Stomach (tissue), 9 donors: Measurements from ENCODE around the gene MPZL2. TPM values are rescaled to one million over a fixed set of nuclear protein-coding genes. Genes with fewer than 3 reads are reported as not detected.
A peak's percentile ranks its signal among the peaks of the same experiment; 100 is the strongest.

Experiments
- DNase-seq, 2 donors: peaks; one replicate each; pipeline versions ENCODE4 v3.0.0 to v3.0.0-alpha.2; 2013 to 2019
- H3K27ac ChIP-seq, 5 donors: fragments of 200-600 bp in 4 of 5; sonication (generic) in 4 of 5; one replicate each; pipeline ENCODE4 v1.5.1; 2013 to 2019; ENCODE audit warnings: mild to moderate bottlenecking in 1 of 5, moderate library complexity in 1 of 5
- H3K27me3 ChIP-seq, 3 donors: fragments of 200-600 bp; sonication (generic); one replicate each; pipeline ENCODE4 v1.5.1; 2017 to 2019; ENCODE audit warnings: mixed run types in 1 of 3
- H3K36me3 ChIP-seq, 4 donors: fragments of 200-600 bp; sonication (generic); 1 replicate in 3 of 4; 2 replicates in 1 of 4; pipeline ENCODE4 v1.5.1; 2016 to 2019
- H3K4me1 ChIP-seq, 4 donors: fragments of 200-600 bp; sonication (generic); one replicate each; pipeline ENCODE4 v1.5.1; 2016 to 2019
- H3K4me3 ChIP-seq, 4 donors: fragments of 200-600 bp; sonication (generic) in 3 of 4; one replicate each; pipeline ENCODE4 v1.5.1; 2016 to 2019; ENCODE audit warnings: mild to moderate bottlenecking in 1 of 4
- H3K9me3 ChIP-seq, 4 donors: fragments of 200-600 bp; sonication (generic); one replicate each; pipeline ENCODE4 v1.5.1; 2016 to 2019
- CTCF ChIP-seq, 7 experiments: fragments of 450-650 bp in 4 of 7; fragments of 200-600 bp in 3 of 7; sonication (generic) in 3 of 7; IDR thresholded peaks; one replicate each; pipeline ENCODE4 v1.5.1; 2016 to 2019; ENCODE audit warnings: antibody characterized with exemption in 7 of 7, control low read depth in 2 of 7, mild to moderate bottlenecking in 1 of 7
- EP300 ChIP-seq: sonication (generic); formaldehyde crosslinking; IDR thresholded peaks from one replicate; pipeline ENCODE4 v1.6.1; 2017; ENCODE audit warnings: antibody characterized with exemption
- POLR2A ChIP-seq, 4 donors: fragments of 450-650 bp; IDR thresholded peaks; one replicate each; pipeline ENCODE4 v1.6.1; 2016; ENCODE audit warnings: antibody characterized with exemption in 4 of 4, control low read depth in 2 of 4, mild to moderate bottlenecking in 1 of 4, moderate library complexity in 1 of 4
- POLR2AphosphoS5 ChIP-seq, 3 donors: sonication (generic); formaldehyde crosslinking; IDR thresholded peaks; one replicate each; pipeline ENCODE4 v1.6.1; 2016; ENCODE audit warnings: antibody characterized with exemption in 3 of 3
- WGBS, 5 donors: extraction: QIAGEN DNeasy Blood & Tissue Kit in 3 of 5; methylation state at CpG; one replicate each; pipeline versions ENCODE4 v1.1.5 to v1.1.7; 2013 to 2018; 5-methylcytosine and 5-hydroxymethylcytosine counted together
- intact Hi-C: fragments of 100-400 bp; cut with DNase I; formaldehyde crosslinking; loops from one replicate; pipeline ENCODE4 v1.15.1; 2023; ENCODE audit warnings: low total_unique reads
- polyA plus RNA-seq, 3 donors: library from polyadenylated mRNA; stranded (reverse); fragments of 200-250 nt; gene quantifications; one replicate each; pipeline ENCODE4 v1.2.3, GENCODE V29; 2013
- total RNA-seq, 5 donors: library from RNA; depleted of rRNA; stranded (reverse); fragments of >200 nt; gene quantifications; one replicate each; pipeline versions ENCODE4 v1.1.0 to v1.2.3, GENCODE V29; 2014 to 2016
- donor health status: healthy with polysubstance abuse.
- donor health status: Bipolar disorder and iron deficiency.
- donor health status: healthy.

Gene MPZL2
- total and polyA plus RNA-seq, 8 donors = 0.58 to 97.2 (median 48.4) TPM

- Histone ChIP-seq H3K9me3 (no peaks in the 10 kb centered on the region), H3K4me1 (peaks cover 0 to 2% (median 0%) of the 10 kb centered on the region in 4 donors), H3K27me3 (peaks cover 0 to 22% (median 0%) of the 10 kb centered on the region in 3 donors), H3K4me3 (no peak overlapping the region), H3K36me3 (no peaks in the 10 kb centered on the region), H3K27ac (peak overlapping the region in 3 of 5 donors; percentile 30 to 57 (median 33))
- TF ChIP-seq POLR2AphosphoS5 (IDR thresholded peaks at IDR 0.05) (no peak), EP300 (no peak), POLR2A (IDR thresholded peaks at IDR 0.05) (no peak), CTCF (IDR thresholded peaks at IDR 0.05) (no peak)
- intact Hi-C loops = no loop called here
- peak in 1 of 2 donors; percentile 29 for DNase-seq
- 58 to 74% (median 72%) methylated on average over 8 of the region's 8 CpGs for WGBS, 5 donors
Measured at GRCh38 chr11:118305726-118306125, 41.6 kb upstream of the MPZL2 start.

GRCh38 chr11:118304568-118305248 is 40.6 kb upstream of the MPZL2 start, which contains the start of gene CD3E:
Gene CD3E (plus strand): TSS chr11:118304730. CDS start chr11:118304953, 223 bp downstream.
- peak within 1 kb of the TSS; percentile 30 to 57 (median 42) for H3K27ac ChIP-seq
- H3K4me3 ChIP-seq = peak within 1 kb of the TSS in 1 of 4 donors; percentile 7
- no peaks in the 10 kb centered on the region for H3K36me3 ChIP-seq
- WGBS, 5 donors = 70 to 80% (median 75%) methylated on average over 6 to 8 of the region's 8 CpGs
- peak in 1 of 2 donors; percentile 32 for DNase-seq
- intact Hi-C loops = no loop called here
- peaks cover 0 to 22% (median 0%) of the 10 kb centered on the region in 3 donors for H3K27me3 ChIP-seq
- H3K9me3 ChIP-seq = no peaks in the 10 kb centered on the region
- H3K4me1 ChIP-seq = no peaks in the 10 kb centered on the region
- TF ChIP-seq CTCF (IDR thresholded peaks at IDR 0.05) (no peak), POLR2A (IDR thresholded peaks at IDR 0.05) (no peak), POLR2AphosphoS5 (IDR thresholded peaks at IDR 0.05) (no peak), EP300 (no peak)

- peaks cover 0 to 22% (median 0%) of the 10 kb centered on the region in 3 donors for H3K27me3 ChIP-seq
- 65 to 89% (median 78%) methylated on average over 1 of the region's 1 CpG for WGBS, 5 donors
- H3K27ac ChIP-seq = peak overlapping the region in 1 of 5 donors; percentile 57
- H3K4me3 ChIP-seq = no peak overlapping the region
- DNase-seq = no peak
- intact Hi-C loops = no loop called here
- no peaks in the 10 kb centered on the region for H3K4me1 ChIP-seq
- no peaks in the 10 kb centered on the region for H3K36me3 ChIP-seq
- no peak for TF ChIP-seq EP300
- no peak for TF ChIP-seq POLR2A (IDR thresholded peaks at IDR 0.05)
- no peak for TF ChIP-seq POLR2AphosphoS5 (IDR thresholded peaks at IDR 0.05)
- no peak for TF ChIP-seq CTCF (IDR thresholded peaks at IDR 0.05)
- H3K9me3 ChIP-seq = no peaks in the 10 kb centered on the region
Measured at GRCh38 chr11:118304227-118304567, 40.1 kb upstream of the MPZL2 start.

- no peaks in the 10 kb centered on the region for H3K4me1 ChIP-seq
- DNase-seq = no peak
- H3K36me3 ChIP-seq = no peaks in the 10 kb centered on the region
- TF ChIP-seq POLR2AphosphoS5 (IDR thresholded peaks at IDR 0.05) (no peak), EP300 (no peak), CTCF (IDR thresholded peaks at IDR 0.05) (no peak), POLR2A (IDR thresholded peaks at IDR 0.05) (no peak)
- no peaks in the 10 kb centered on the region for H3K9me3 ChIP-seq
- no peak overlapping the region for H3K27ac ChIP-seq
- H3K4me3 ChIP-seq = no peak overlapping the region
- peaks cover 0 to 22% (median 0%) of the 10 kb centered on the region in 3 donors for H3K27me3 ChIP-seq
- intact Hi-C loops = no loop called here
- WGBS, 5 donors = 61 to 77% (median 65%) methylated on average over 8 of the region's 8 CpGs
Measured at GRCh38 chr11:118301600-118302195, 37.6 kb upstream of the MPZL2 start.
